K562 (cell line): ENCODE results near the gene HHATL. TPM values are rescaled to one million over a fixed set of nuclear protein-coding genes. Genes with fewer than 3 reads are reported as not detected.

ENCODE experiments used
- CREB3L1 ChIP-seq: fragments of 450-650 bp; IDR thresholded peaks from 2 replicates; pipeline ENCODE4 v1.6.1; 2014; ENCODE audit warnings: low read depth, mild to moderate bottlenecking, moderate library complexity, borderline replicate concordance
- DMBX1 ChIP-seq: fragments of 250-450 bp; sonication (Bioruptor Pico); IDR thresholded peaks from 2 replicates; pipeline ENCODE4 v1.8.0; 2022; ENCODE audit warnings: inconsistent platforms, mild to moderate bottlenecking, moderate library complexity, borderline replicate concordance
- NONO ChIP-seq, 2 experiments: fragments of 200-400 bp in 1 of 2; fragments of 450-650 bp in 1 of 2; formaldehyde crosslinking in 1 of 2; IDR thresholded peaks; 2 replicates each; pipeline ENCODE4 v1.6.1; 2017; ENCODE audit warnings: low read depth in 2 of 2, mild to moderate bottlenecking in 2 of 2, moderate library complexity in 2 of 2, low read length in 1 of 2
- POLR2H ChIP-seq: IDR thresholded peaks from 2 replicates; pipeline ENCODE4 v1.6.1; 2016; ENCODE audit warnings: missing genetic modification characterization, low read depth, mild to moderate bottlenecking, control low read depth, missing compliant biosample characterization, moderate library complexity
- SRF ChIP-seq, 2 experiments: fragments of 250-450, 450-650 bp in 1 of 2; sonication (Bioruptor Pico) in 1 of 2; sonication (generic) in 1 of 2; formaldehyde crosslinking; IDR thresholded peaks; 2 replicates each; pipeline versions ENCODE4 v1.5.0 to v1.5.1; 2020 to 2022; ENCODE audit warnings: mild to moderate bottlenecking in 1 of 2, missing genetic modification reagents in 1 of 2
- ZBTB40 ChIP-seq, 2 experiments: fragments of 450-650 bp in 1 of 2; sonication (generic) in 1 of 2; formaldehyde crosslinking in 1 of 2; IDR thresholded peaks; 2 replicates each; pipeline versions ENCODE4 v1.7.1 to v1.9.0; 2016 to 2022; ENCODE audit warnings: inconsistent platforms in 1 of 2, mild to moderate bottlenecking in 1 of 2, missing genetic modification reagents in 1 of 2
- ZNF165 ChIP-seq: fragments of 250-450 bp; sonication (Bioruptor Pico); IDR thresholded peaks from 2 replicates; pipeline ENCODE4 v1.4.0; 2020; ENCODE audit warnings: borderline replicate concordance
- polyA plus RNA-seq, 8 experiments: library from polyadenylated mRNA; depleted of rRNA in 4 of 8; stranded (reverse) in 5 of 8; unstranded in 3 of 8; fragments of >200 nt; fragmentation: Nextera tagmentation in 2 of 8; fragmentation: Illumina TruSeq in 1 of 8; extraction: Ambion mirVana in 2 of 8; extraction: Trizol in 1 of 8; gene quantifications; 2 replicates each; pipeline versions ENCODE4 v1.2.1 to v1.2.3, GENCODE V29; 2011 to 2014; ENCODE audit warnings: inconsistent platforms in 1 of 8, missing spikeins in 1 of 8
- total RNA-seq, 7 experiments: library from RNA; depleted of rRNA in 6 of 7; stranded (reverse); fragments of >200 nt in 6 of 7; fragmentation: Illumina TruSeq in 2 of 7; extraction: Trizol in 2 of 7; gene quantifications; 2 replicates each; pipeline versions ENCODE4 v1.2.1 to v1.2.3, GENCODE V29; 2011 to 2021; ENCODE audit warnings: low replicate concordance in 1 of 7

Gene HHATL
- total and polyA plus RNA-seq, 9 of the 15 experiments (the other 6 are each of a cell fraction or from before 2014, with no cell fraction given), result not detected

- TF ChIP-seq SRF (CRISPR knock-in tag; IDR thresholded peaks at IDR 0.05), result no peak
- 0 out of 2 replicates have a peak, but pooled peaks have one; percentile 30 for TF ChIP-seq DMBX1 (CRISPR knock-in tag)
- peak in 1 of 2 experiments; percentile 75; a peak in 2 of 4 replicates for TF ChIP-seq NONO (IDR thresholded peaks at IDR 0.05; ENCODE audit: low read depth in 2 of 2, low read length in 1 of 2)
- TF ChIP-seq CREB3L1, result peak; percentile 31; the same call in 1 of the 2 replicates
- TF ChIP-seq POLR2H (tag), result no peak
- TF ChIP-seq ZNF165 (CRISPR knock-in tag), result no peak
- no peak for TF ChIP-seq ZBTB40 (IDR thresholded peaks at IDR 0.05)
- no peak for TF ChIP-seq ZBTB40 (CRISPR knock-in tag; IDR thresholded peaks at IDR 0.05)
Observed at GRCh38 chr3:42654331-42655201, 48.0 kb downstream of the HHATL start (continued).
